GM12878 (cell line): ENCODE results near the gene ADARB1. TPM values are rescaled to one million over a fixed set of nuclear protein-coding genes. Genes with fewer than 3 reads are reported as not detected.

Experiments used
- ATAC-seq: fragments of 200-7000 bp; cut with Tn5 transposase; 3 replicates; pipeline ENCODE4 v1.9.1; 2020; ENCODE audit warnings: mild to moderate bottlenecking, moderate library complexity
- BruUV-seq: library from RNA; stranded (reverse); fragments of 400-500 nt; replicated peaks from 2 replicates; lab custom pipeline; 2021; lab: Mats Ljungman, UMichigan
- CTCF ChIA-PET: fragments of 300-600 bp; sonication (Branson Sonifier 250); formaldehyde crosslinking; extraction: SDS; loops from one replicate; lab custom pipeline; 2021; ENCODE audit warnings: inconsistent platforms; lab: Yijun Ruan, JAX
- POLR2A ChIA-PET: fragments of 350-600 bp; formaldehyde crosslinking; extraction: SDS; loops from one replicate; lab custom pipeline; 2021; ENCODE audit warnings: inconsistent platforms; lab: Charles Lee
- RAD21 ChIA-PET: fragments of 300-600 bp; sonication (Branson Sonifier 250); formaldehyde crosslinking; loops from one replicate; lab custom pipeline; 2023; ENCODE audit warnings: antibody characterized with exemption; ENCODE audit not compliant: unreplicated experiment; lab: Charles Lee
- SMC1A ChIA-PET: fragments of 300-600 bp; sonication (Branson Sonifier 250); formaldehyde crosslinking; loops from one replicate; lab custom pipeline; 2023; ENCODE audit not compliant: unreplicated experiment, uncharacterized antibody; lab: Charles Lee
- DNase-seq: peaks from one replicate; pipeline ENCODE4 v3.0.0-alpha.2; 2011; ENCODE audit warnings: low read depth, low spot score
- FAIRE-seq: peaks from 3 replicates; lab custom pipeline; 2011; peaks lifted over from hg19 to GRCh38; lab: Jason Lieb, UNC
- H2AFZ ChIP-seq: 2 replicates; pipeline ENCODE4 v1.6.0; 2011; ENCODE audit warnings: low read depth, low read length, control low read depth; ENCODE audit not compliant: control insufficient read depth
- H3K27ac ChIP-seq: 2 replicates; pipeline ENCODE4 v1.5.1; 2011; ENCODE audit warnings: control low read depth; ENCODE audit not compliant: control insufficient read depth, insufficient read depth
- H3K27me3 ChIP-seq, 2 experiments: replicated peaks in 1 of 2; 2 replicates each; pipeline versions ENCODE4 v1.6.0 to v1.6.1; 2011; ENCODE audit warnings: low read length in 1 of 2; ENCODE audit not compliant: control insufficient read depth in 2 of 2, insufficient read depth in 2 of 2
- H3K36me3 ChIP-seq, 2 experiments: 2 replicates each; pipeline ENCODE4 v1.5.1; 2011; ENCODE audit warnings: low read length in 1 of 2; ENCODE audit not compliant: control insufficient read depth in 2 of 2, insufficient read depth in 2 of 2
- H3K4me1 ChIP-seq: 2 replicates; pipeline ENCODE4 v1.6.1; 2011; ENCODE audit warnings: mild to moderate bottlenecking, low read length, moderate library complexity, mixed read lengths; ENCODE audit not compliant: control insufficient read depth, insufficient read depth
- H3K4me2 ChIP-seq: 2 replicates; pipeline ENCODE4 v1.6.0; 2011; ENCODE audit warnings: control low read depth; ENCODE audit not compliant: control insufficient read depth, insufficient read depth
- H3K4me3 ChIP-seq: fragments of 200-600 bp; sonication (generic); 2 replicates; pipeline ENCODE4 v1.5.1; 2016
- H3K79me2 ChIP-seq: 2 replicates; pipeline ENCODE4 v1.6.0; 2011; ENCODE audit warnings: low read length; ENCODE audit not compliant: control insufficient read depth, insufficient read depth
- H3K9ac ChIP-seq: 2 replicates; pipeline ENCODE4 v1.8.0; 2011; ENCODE audit warnings: low read length, control low read depth, mixed read lengths; ENCODE audit not compliant: control insufficient read depth, insufficient read depth
- H3K9me3 ChIP-seq: replicated peaks from 3 replicates; pipeline ENCODE4 v1.5.1; 2011; ENCODE audit warnings: mild to moderate bottlenecking, low read length; ENCODE audit not compliant: control insufficient read depth, insufficient read depth
- H4K20me1 ChIP-seq: 2 replicates; pipeline ENCODE4 v1.6.0; 2011; ENCODE audit not compliant: control insufficient read depth, insufficient read depth
- CBX5 ChIP-seq: sonication (generic); IDR thresholded peaks from 2 replicates; pipeline ENCODE4 v1.6.1; 2016; ENCODE audit warnings: low read depth, moderate library complexity, mild to moderate bottlenecking, inconsistent platforms
- EGR1 ChIP-seq, 2 experiments: IDR thresholded peaks; 1 replicate in 1 of 2; 2 replicates in 1 of 2; pipeline ENCODE4 v1.6.1; 2011 to 2012; ENCODE audit warnings: low read depth in 2 of 2, low read length in 2 of 2, borderline replicate concordance in 1 of 2, mild to moderate bottlenecking in 1 of 2, moderate library complexity in 1 of 2
- MEF2A ChIP-seq: IDR thresholded peaks from 2 replicates; pipeline ENCODE4 v1.6.1; 2011; ENCODE audit warnings: low read depth, mild to moderate bottlenecking, low read length, moderate library complexity; ENCODE audit not compliant: insufficient read depth
- MTA2 ChIP-seq: fragments of 450-650 bp; IDR thresholded peaks from 2 replicates; pipeline ENCODE4 v1.6.1; 2016; ENCODE audit warnings: low read depth, mild to moderate bottlenecking, moderate library complexity
- RAD21 ChIP-seq: IDR thresholded peaks from 2 replicates; pipeline ENCODE4 v1.6.1; 2011; ENCODE audit warnings: mild to moderate bottlenecking, low read depth, low read length, moderate library complexity; ENCODE audit not compliant: insufficient read depth
- RELA ChIP-seq: fragments of 450-650 bp; IDR thresholded peaks from 2 replicates; pipeline ENCODE4 v1.8.0; 2014; ENCODE audit warnings: borderline replicate concordance; ENCODE audit not compliant: partially characterized antibody
- SMAD1 ChIP-seq: fragments of 450-650 bp; IDR thresholded peaks from 2 replicates; pipeline ENCODE4 v1.6.1; 2018; ENCODE audit warnings: mild to moderate bottlenecking, low read depth; ENCODE audit not compliant: partially characterized antibody
- SMARCA5 ChIP-seq: fragments of 450-650 bp; IDR thresholded peaks from 2 replicates; pipeline ENCODE4 v1.6.1; 2017; ENCODE audit warnings: mild to moderate bottlenecking
- SMC3 ChIP-seq: IDR thresholded peaks from 2 replicates; pipeline ENCODE4 v1.6.1; 2011; ENCODE audit warnings: low read length, improper control_type of control experiment, borderline replicate concordance
- ZNF217 ChIP-seq: fragments of 450-650 bp; IDR thresholded peaks from 2 replicates; pipeline ENCODE4 v1.6.1; 2017; ENCODE audit warnings: antibody characterized with exemption, mild to moderate bottlenecking
- ZNF24 ChIP-seq: fragments of 450-650 bp; IDR thresholded peaks from 2 replicates; pipeline ENCODE4 v1.6.1; 2017; ENCODE audit warnings: antibody characterized with exemption, mild to moderate bottlenecking
- WGBS: methylation state at CpG from one replicate; pipeline ENCODE4 v1.1.6; 2016; ENCODE audit warnings: low lambda C conversion rate; ENCODE audit not compliant: insufficient replicate concordance, insufficient coverage; ENCODE audit errors: missing lambda C conversion rate; 5-methylcytosine and 5-hydroxymethylcytosine counted together
- in situ Hi-C: fragments of 300-500 bp; cut with MboI; formaldehyde crosslinking; loops from 9 replicates; pipeline ENCODE4 v1.14.3; 2018; ENCODE audit warnings: mixed read lengths
- intact Hi-C: fragments of 100-400 bp; cut with micrococcal nuclease; formaldehyde crosslinking; loops from one replicate; pipeline ENCODE4 v1.14.2; 2022; ENCODE audit not compliant: unreplicated experiment
- polyA plus RNA-seq, 11 experiments: library from polyadenylated mRNA; depleted of rRNA in 4 of 11; unstranded in 6 of 11; stranded (reverse) in 5 of 11; fragments of >200 nt; fragmentation: Nextera tagmentation in 4 of 11; fragmentation: Illumina TruSeq in 1 of 11; extraction: Ambion mirVana in 4 of 11; extraction: Trizol in 1 of 11; gene quantifications; 1 replicate in 1 of 11; 2 replicates in 10 of 11; pipeline versions ENCODE4 v1.2.1 to v1.2.3, GENCODE V29; 2011 to 2016; ENCODE audit warnings: inconsistent platforms in 2 of 11, missing spikeins in 2 of 11, low read depth in 1 of 11
- total RNA-seq, 4 experiments: library from RNA; depleted of rRNA in 3 of 4; stranded (reverse); fragments of >200 nt in 3 of 4; fragmentation: Illumina TruSeq in 1 of 4; extraction: Trizol in 1 of 4; gene quantifications; 2 replicates each; pipeline versions ENCODE4 v1.2.1 to v1.2.3, GENCODE V29; 2013 to 2021
- TF ChIP-seq, protein P1 (sequence below): fragments of 150-350 bp; IDR thresholded peaks from 2 replicates; pipeline ENCODE4 v1.6.1; 2014; ENCODE audit warnings: mild to moderate bottlenecking, low read depth, low read length
- TF ChIP-seq, protein P2 (sequence below): fragments of 450-650 bp; IDR thresholded peaks from 2 replicates; pipeline ENCODE4 v1.6.1; 2016; ENCODE audit warnings: mild to moderate bottlenecking

Gene ADARB1
- total and polyA plus RNA-seq, 10 of the 15 experiments (the other 5 are each of a cell fraction or from before 2014, with no cell fraction given): 5.7 to 61.7 (median 25.3) TPM

DNA sequence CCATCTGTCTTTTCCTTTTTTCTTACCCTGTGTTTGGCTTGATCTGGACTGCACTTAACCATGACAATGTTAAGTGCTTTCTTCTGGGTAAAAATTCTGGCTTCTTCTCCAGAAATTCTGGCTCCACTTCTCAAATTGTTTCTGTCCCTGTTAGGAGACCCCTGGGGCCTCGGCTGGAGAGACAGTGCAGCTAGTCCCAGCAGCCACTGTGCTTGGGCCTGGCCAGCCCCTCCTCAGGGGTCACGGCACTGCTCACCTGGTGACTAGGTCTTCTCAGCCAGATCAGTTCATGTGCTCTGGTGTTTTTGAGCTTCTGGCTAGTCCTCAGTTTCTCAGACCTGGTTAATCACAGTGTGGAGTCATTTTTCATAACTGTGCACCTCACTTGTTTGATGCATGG lies 72.4 kb downstream of the ADARB1 start:
- no peak overlapping the region for H3K27ac ChIP-seq
- no peaks in the 10 kb centered on the region for H3K9me3 ChIP-seq
- no TSS peak for BruUV-seq
- no peak for DNase-seq
- no peak for ATAC-seq
- peaks cover 0 to 2% of the 10 kb centered on the region in 2 experiments; a peak in 1 of 4 replicates for H3K36me3 ChIP-seq
- ChIA-PET POLR2A (no interaction called here), SMC1A (no interaction called here), CTCF (interaction anchor here (1.0 to 3.2 kb wide), 2 partner anchors 9 to 290 kb away, joined by 3 to 22 read pairs; no protein-coding TSS in a partner anchor), RAD21 (no interaction called here)
- in situ Hi-C loops (loop anchor here (5.0 kb wide), 1 partner anchor 300 kb away; no protein-coding TSS in a partner anchor), intact Hi-C loops (no loop called here)
- no peak overlapping the region for H3K4me2 ChIP-seq
- H2AFZ ChIP-seq: no peak overlapping the region
- no peaks in the 10 kb centered on the region for H3K79me2 ChIP-seq
- WGBS: 41% methylated on average over 2 of the region's 2 CpGs
- H3K27me3 ChIP-seq: peaks cover 0 to 7% of the 10 kb centered on the region in 2 experiments; a peak in 1 of 4 replicates
- no peak for TF ChIP-seq ZNF217
- no peak for TF ChIP-seq SMAD1
- no peak for TF ChIP-seq RELA
- no peak for TF ChIP-seq ZNF24
- no peak for FAIRE-seq
- 0 out of 2 replicates have a peak, but pooled peaks cover under 1% of the 10 kb centered on the region for H3K4me1 ChIP-seq
- H4K20me1 ChIP-seq: no peaks in the 10 kb centered on the region
- H3K4me3 ChIP-seq: no peak overlapping the region
- no peak overlapping the region for H3K9ac ChIP-seq

- Histone ChIP-seq H3K36me3 (peaks cover 0 to 2% of the 10 kb centered on the region in 2 experiments; a peak in 1 of 4 replicates), H3K9ac (no peak overlapping the region), H3K4me2 (no peak overlapping the region), H3K4me3 (no peak overlapping the region), H4K20me1 (no peaks in the 10 kb centered on the region), H3K27me3 (peaks cover 0 to 5% of the 10 kb centered on the region in 2 experiments; a peak in 1 of 4 replicates), H3K4me1 (0 out of 2 replicates have a peak, but pooled peaks cover 4% of the 10 kb centered on the region), H3K27ac (no peak overlapping the region), H2AFZ (no peak overlapping the region), H3K9me3 (no peaks in the 10 kb centered on the region), H3K79me2 (no peaks in the 10 kb centered on the region)
- in situ Hi-C loops: loop anchor here (5.0 kb wide), 1 partner anchor 300 kb away; no protein-coding TSS in a partner anchor
- FAIRE-seq: no peak
- WGBS: 52% methylated on average over 30 of the region's 30 CpGs
- RAD21 ChIA-PET: no interaction called here
- intact Hi-C loops: no loop called here
- POLR2A ChIA-PET: interaction anchor here (0.6 kb wide), 1 partner anchor 1199 kb away, joined by 5 read pairs; no protein-coding TSS in a partner anchor
- BruUV-seq: no TSS peak
- CTCF ChIA-PET: interaction anchor here (0.9 to 3.2 kb wide), 3 partner anchors 10 to 289 kb away, joined by 3 to 22 read pairs (median 3); no protein-coding TSS in a partner anchor
- no peak for DNase-seq
- no peak for ATAC-seq
- SMC1A ChIA-PET: interaction anchor here (1.5 kb wide), 1 partner anchor 10 kb away, joined by 7 read pairs; no protein-coding TSS in a partner anchor
- TF ChIP-seq CBX5 (no peak), RAD21 (no peak), MTA2 (no peak), SMARCA5 (no peak), SMC3 (no peak), EGR1 (IDR thresholded peaks at IDR 0.05; ENCODE audit: borderline replicate concordance in 1 of 2, low read depth in 2 of 2, low read length in 2 of 2) (no peak), MEF2A (no peak)
- TF ChIP-seq, protein P1, sequence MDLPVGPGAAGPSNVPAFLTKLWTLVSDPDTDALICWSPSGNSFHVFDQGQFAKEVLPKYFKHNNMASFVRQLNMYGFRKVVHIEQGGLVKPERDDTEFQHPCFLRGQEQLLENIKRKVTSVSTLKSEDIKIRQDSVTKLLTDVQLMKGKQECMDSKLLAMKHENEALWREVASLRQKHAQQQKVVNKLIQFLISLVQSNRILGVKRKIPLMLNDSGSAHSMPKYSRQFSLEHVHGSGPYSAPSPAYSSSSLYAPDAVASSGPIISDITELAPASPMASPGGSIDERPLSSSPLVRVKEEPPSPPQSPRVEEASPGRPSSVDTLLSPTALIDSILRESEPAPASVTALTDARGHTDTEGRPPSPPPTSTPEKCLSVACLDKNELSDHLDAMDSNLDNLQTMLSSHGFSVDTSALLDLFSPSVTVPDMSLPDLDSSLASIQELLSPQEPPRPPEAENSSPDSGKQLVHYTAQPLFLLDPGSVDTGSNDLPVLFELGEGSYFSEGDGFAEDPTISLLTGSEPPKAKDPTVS: no peak
- TF ChIP-seq, protein P2, sequence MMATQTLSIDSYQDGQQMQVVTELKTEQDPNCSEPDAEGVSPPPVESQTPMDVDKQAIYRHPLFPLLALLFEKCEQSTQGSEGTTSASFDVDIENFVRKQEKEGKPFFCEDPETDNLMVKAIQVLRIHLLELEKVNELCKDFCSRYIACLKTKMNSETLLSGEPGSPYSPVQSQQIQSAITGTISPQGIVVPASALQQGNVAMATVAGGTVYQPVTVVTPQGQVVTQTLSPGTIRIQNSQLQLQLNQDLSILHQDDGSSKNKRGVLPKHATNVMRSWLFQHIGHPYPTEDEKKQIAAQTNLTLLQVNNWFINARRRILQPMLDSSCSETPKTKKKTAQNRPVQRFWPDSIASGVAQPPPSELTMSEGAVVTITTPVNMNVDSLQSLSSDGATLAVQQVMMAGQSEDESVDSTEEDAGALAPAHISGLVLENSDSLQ: no peak
Observed at GRCh38 chr21:45147473-45148315, 73.3 kb downstream of the ADARB1 start.
